ENCODE measurements around the gene POP5. TPM values are rescaled to one million over a fixed set of nuclear protein-coding genes. Genes with fewer than 3 reads are reported as not detected.

Gene POP5
- total RNA-seq, 1 donor from 2014 or later = 26.3 TPM

DNA sequence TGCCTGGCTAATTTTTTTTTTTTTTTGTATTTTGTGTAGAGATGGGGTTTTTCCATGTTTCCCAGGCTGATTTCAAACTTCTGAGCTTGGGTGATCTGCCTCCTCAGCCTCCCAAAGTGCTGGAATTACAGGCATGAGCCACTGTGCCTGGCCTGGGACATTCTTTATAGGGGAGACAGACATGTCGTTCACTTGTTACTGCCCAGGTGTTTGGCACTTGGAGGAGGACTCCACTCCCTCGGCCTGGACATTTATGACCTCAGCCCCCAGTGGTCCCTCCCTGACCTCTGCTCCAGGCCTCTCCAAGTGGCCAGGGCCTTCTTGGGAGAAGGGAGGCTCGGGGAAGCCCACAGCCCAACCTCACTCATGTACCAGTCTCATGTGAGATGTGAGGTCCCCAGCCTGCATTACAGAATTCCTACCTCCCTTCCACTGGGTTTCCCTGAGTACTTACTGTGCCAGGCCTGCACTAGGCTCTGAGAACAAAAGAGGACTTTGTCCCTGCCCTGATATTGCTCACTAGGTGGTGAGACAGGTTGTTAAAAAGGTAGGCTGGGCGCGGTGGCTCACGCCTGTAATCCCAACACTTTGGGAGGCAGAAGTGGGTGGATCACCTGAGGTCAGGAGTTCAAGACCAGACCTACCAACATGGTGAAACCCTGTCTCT, 9.7 kb upstream of the POP5 start:
- Histone ChIP-seq H3K27me3 (ENCODE audit: control insufficient read depth, insufficient read depth, low read length) (no peaks in the 10 kb centered on the region), H3K4me3 (ENCODE audit: low read depth, low read length) (no peak overlapping the region), H3K36me3 (ENCODE audit: control insufficient read depth, insufficient read depth, low read length) (no peaks in the 10 kb centered on the region)
- FAIRE-seq (no peak), DNase-seq (ENCODE audit: low read depth) (no peak)
- TF ChIP-seq, protein P1, sequence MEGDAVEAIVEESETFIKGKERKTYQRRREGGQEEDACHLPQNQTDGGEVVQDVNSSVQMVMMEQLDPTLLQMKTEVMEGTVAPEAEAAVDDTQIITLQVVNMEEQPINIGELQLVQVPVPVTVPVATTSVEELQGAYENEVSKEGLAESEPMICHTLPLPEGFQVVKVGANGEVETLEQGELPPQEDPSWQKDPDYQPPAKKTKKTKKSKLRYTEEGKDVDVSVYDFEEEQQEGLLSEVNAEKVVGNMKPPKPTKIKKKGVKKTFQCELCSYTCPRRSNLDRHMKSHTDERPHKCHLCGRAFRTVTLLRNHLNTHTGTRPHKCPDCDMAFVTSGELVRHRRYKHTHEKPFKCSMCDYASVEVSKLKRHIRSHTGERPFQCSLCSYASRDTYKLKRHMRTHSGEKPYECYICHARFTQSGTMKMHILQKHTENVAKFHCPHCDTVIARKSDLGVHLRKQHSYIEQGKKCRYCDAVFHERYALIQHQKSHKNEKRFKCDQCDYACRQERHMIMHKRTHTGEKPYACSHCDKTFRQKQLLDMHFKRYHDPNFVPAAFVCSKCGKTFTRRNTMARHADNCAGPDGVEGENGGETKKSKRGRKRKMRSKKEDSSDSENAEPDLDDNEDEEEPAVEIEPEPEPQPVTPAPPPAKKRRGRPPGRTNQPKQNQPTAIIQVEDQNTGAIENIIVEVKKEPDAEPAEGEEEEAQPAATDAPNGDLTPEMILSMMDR (IDR thresholded peaks at IDR 0.05; ENCODE audit: insufficient read depth, low read length, severe bottlenecking) = no peak

DNA sequence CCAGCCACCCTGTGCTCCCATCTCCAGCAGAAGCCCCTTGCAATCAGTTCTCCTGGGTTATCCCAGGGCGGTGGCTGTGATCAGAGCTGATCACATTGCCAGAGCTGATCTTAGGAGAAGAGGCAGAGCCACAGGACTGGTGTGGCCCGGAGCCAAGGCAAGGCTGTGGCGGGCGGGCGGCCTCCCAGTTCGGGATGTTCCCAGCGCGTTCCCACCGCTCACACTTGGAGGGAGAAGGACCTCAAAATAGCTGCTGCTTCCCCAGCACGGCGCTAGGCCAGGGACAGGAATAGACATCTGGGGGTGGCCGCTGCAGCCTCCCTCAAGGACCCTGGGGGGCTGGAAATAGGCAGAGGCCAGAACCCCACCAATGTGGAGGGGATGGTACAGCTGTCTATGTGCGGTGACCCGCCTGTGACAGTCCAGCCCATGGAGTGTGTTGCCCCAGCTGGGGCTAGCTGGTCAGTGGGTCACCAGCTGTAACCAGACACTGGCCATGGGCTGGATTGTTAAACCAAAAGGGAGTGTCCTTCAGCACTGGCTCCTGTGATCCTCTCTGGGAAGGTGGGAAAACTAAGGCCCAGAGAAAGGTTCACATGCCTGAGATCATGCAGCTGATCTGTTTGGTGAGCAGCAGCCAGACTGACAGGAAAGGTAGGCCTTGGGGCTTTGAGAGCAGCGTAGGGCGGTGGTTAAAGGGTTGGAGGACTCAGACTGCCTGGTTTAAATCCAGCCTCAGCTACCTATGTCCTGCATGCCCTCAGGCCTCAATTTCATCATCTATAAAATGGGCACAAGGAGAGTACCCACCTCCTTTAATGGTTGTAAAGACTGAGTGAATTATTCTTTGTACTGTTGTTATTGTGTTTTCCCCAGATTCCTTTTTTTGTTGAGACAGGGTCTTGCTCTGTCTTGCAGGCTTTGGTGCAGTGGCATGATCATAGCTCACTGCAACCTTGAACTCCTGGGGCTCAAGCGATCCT, 8.0 kb upstream of the POP5 start:
- Histone ChIP-seq H3K36me3 (ENCODE audit: control insufficient read depth, insufficient read depth, low read length) (no peaks in the 10 kb centered on the region), H3K27me3 (ENCODE audit: control insufficient read depth, insufficient read depth, low read length) (no peaks in the 10 kb centered on the region), H3K4me3 (ENCODE audit: low read depth, low read length) (no peak overlapping the region)
- FAIRE-seq = no peak
- DNase-seq (ENCODE audit: low read depth) = no peak
- TF ChIP-seq, protein P1 (IDR thresholded peaks at IDR 0.05; ENCODE audit: insufficient read depth, low read length, severe bottlenecking) = no peak

DNA sequence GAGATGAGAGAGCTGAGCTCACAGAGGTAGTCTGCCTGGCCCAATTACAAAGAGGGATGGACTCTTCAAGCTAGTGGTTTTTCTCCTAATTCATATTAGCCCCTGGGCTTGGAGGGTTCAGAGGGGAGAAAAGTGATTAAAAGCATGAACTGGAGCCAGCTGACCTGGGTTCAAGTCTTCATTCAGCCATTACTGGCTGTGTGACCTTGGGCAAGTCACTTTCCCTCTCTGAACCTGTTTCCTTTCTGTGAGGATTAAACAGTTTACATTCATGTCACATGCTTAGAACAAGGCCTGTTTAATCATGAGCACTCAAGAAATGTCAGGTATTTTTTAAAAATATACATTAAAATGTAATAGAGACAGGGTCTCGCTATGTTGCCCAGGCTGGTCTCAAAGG, 7.2 kb upstream of the POP5 start:
- Histone ChIP-seq H3K36me3 (ENCODE audit: control insufficient read depth, insufficient read depth, low read length) (no peaks in the 10 kb centered on the region), H3K27me3 (ENCODE audit: control insufficient read depth, insufficient read depth, low read length) (no peaks in the 10 kb centered on the region), H3K4me3 (ENCODE audit: low read depth, low read length) (no peak overlapping the region)
- FAIRE-seq = no peak
- TF ChIP-seq, protein P1 (IDR thresholded peaks at IDR 0.05; ENCODE audit: insufficient read depth, low read length, severe bottlenecking) = no peak
- DNase-seq (ENCODE audit: low read depth) = no peak

DNA sequence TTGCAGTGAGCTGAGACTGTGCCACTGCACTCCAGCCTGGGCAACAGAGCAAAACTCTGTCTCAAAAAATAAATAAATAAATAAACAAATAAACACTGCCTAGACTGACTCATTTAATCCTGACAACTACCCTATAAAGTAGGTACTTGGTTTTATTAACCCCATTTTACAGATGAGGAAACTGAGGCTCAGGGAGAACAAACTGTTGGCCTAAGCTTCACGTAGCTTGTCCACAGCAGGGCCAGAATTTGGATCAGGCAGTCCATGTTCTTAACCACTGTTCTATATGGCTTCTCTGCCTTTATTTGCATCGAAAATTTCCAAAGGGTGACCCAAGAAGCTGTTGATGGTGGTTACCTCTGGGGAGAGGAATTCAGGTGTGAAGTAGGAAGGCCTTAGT, 5.7 kb upstream of the POP5 start:
- TF ChIP-seq, protein P1 (IDR thresholded peaks at IDR 0.05; ENCODE audit: insufficient read depth, low read length, severe bottlenecking) = no peak

DNA sequence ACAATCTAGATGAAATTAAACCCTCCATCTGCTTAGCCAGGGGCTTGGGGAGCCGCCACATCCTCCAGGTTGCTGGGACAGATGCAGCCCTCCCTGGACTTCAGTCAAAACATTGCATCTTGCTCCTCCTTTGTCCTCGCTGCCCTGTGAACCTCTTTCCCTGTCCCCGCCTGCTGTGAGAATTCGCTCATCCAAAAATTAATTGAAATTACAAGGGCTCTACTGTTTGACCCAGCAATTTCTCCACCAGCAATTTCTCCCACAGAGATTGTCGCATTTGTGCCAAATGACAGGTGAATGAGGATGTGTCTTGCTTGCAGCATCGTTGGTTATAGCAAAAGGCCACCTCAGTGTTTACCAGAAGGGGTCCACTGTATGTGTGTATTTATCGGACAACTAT, 5.0 kb upstream of the POP5 start:
- no peak for FAIRE-seq
- TF ChIP-seq, protein P1 (IDR thresholded peaks at IDR 0.05; ENCODE audit: insufficient read depth, low read length, severe bottlenecking) = no peak
- Histone ChIP-seq H3K27me3 (ENCODE audit: control insufficient read depth, insufficient read depth, low read length) (no peaks in the 10 kb centered on the region), H3K4me3 (ENCODE audit: low read depth, low read length) (no peak overlapping the region), H3K36me3 (ENCODE audit: control insufficient read depth, insufficient read depth, low read length) (no peaks in the 10 kb centered on the region)
- DNase-seq (ENCODE audit: low read depth) = no peak

More for the DNA sequence above, 5.7 kb upstream of the POP5 start:
- Histone ChIP-seq H3K4me3 (ENCODE audit: low read depth, low read length) (no peak overlapping the region), H3K36me3 (ENCODE audit: control insufficient read depth, insufficient read depth, low read length) (no peaks in the 10 kb centered on the region), H3K27me3 (ENCODE audit: control insufficient read depth, insufficient read depth, low read length) (no peaks in the 10 kb centered on the region)
- no peak for DNase-seq (ENCODE audit: low read depth)
- FAIRE-seq = no peak

Measured in bronchial epithelial cell (primary cell).